Thymus (tissue), 11 donors: Measurements from ENCODE around the gene RUSC1. TPM values are rescaled to one million over a fixed set of nuclear protein-coding genes. Genes with fewer than 3 reads are reported as not detected.

Experiments
- DNase-seq, 9 donors: peaks; one replicate each; pipeline ENCODE4 v3.0.0-alpha.2; 2013; ENCODE audit warnings: low spot score in 9 of 9, low read depth in 6 of 9, missing footprints in 1 of 9
- H3K27ac ChIP-seq, 2 donors: one replicate each; pipeline ENCODE4 v1.5.1; 2013; ENCODE audit warnings: control low read depth in 1 of 2, low read depth in 1 of 2, low read length in 1 of 2, mild to moderate bottlenecking in 1 of 2, moderate library complexity in 1 of 2
- H3K27me3 ChIP-seq, 2 donors: one replicate each; pipeline ENCODE4 v1.5.1; 2013; ENCODE audit warnings: low read length in 1 of 2; ENCODE audit not compliant: control insufficient read depth in 2 of 2, insufficient read depth in 1 of 2
- H3K36me3 ChIP-seq, 2 donors: one replicate each; pipeline ENCODE4 v1.5.1; 2013; ENCODE audit warnings: low read length in 1 of 2, mild to moderate bottlenecking in 1 of 2, moderate library complexity in 1 of 2; ENCODE audit not compliant: control insufficient read depth in 2 of 2, insufficient read depth in 2 of 2
- H3K4me1 ChIP-seq, 2 donors: one replicate each; pipeline ENCODE4 v1.5.1; 2013; ENCODE audit warnings: low read length in 2 of 2; ENCODE audit not compliant: control insufficient read depth in 2 of 2, insufficient read depth in 2 of 2
- H3K4me3 ChIP-seq, 2 donors: one replicate each; pipeline ENCODE4 v1.5.1; 2013; ENCODE audit warnings: low read length in 2 of 2, control low read depth in 1 of 2, mild to moderate bottlenecking in 1 of 2
- H3K9me3 ChIP-seq, 2 donors: one replicate each; pipeline ENCODE4 v1.5.1; 2013; ENCODE audit warnings: low read length in 1 of 2, mild to moderate bottlenecking in 1 of 2; ENCODE audit not compliant: control insufficient read depth in 2 of 2, insufficient read depth in 1 of 2
- WGBS: extraction: QIAGEN DNeasy Blood & Tissue Kit; methylation state at CpG from one replicate; pipeline ENCODE4 v1.1.7; 2013; 5-methylcytosine and 5-hydroxymethylcytosine counted together
- polyA plus RNA-seq: library from polyadenylated mRNA; stranded (reverse); fragments of 200-250 nt; gene quantifications from one replicate; pipeline ENCODE4 v1.2.3, GENCODE V29; 2013
- total RNA-seq: library from RNA; stranded (reverse); fragments of 120-200 nt; gene quantifications from one replicate; pipeline ENCODE4 v1.2.4, GENCODE V29; 2013
- donor health status: healthy.

RUSC1 gene
- total and polyA plus RNA-seq, 2 donors: 7.5 to 18.0 TPM

GRCh38 chr1:155352631-155353030 lies 31.9 kb downstream of the RUSC1 start:
- Histone ChIP-seq H3K4me3 (no peak overlapping the region), H3K9me3 (no peaks in the 10 kb centered on the region), H3K36me3 (peaks cover 40 to 85% of the 10 kb centered on the region in 2 donors), H3K27ac (peak overlapping the region; percentile 31 to 81), H3K27me3 (no peaks in the 10 kb centered on the region), H3K4me1 (peaks cover 4 to 11% of the 10 kb centered on the region in 2 donors)
- WGBS: 62% methylated on average over 6 of the region's 6 CpGs
- peak in 8 of 9 donors; percentile 3 to 67 (median 26) for DNase-seq

- H3K4me1 ChIP-seq: no peaks in the 10 kb centered on the region
- no peak overlapping the region for H3K4me3 ChIP-seq
- H3K36me3 ChIP-seq: peaks cover 42 to 62% of the 10 kb centered on the region in 2 donors
- 100% methylated on average over 1 of the region's 1 CpG for WGBS
- no peak for DNase-seq
- no peaks in the 10 kb centered on the region for H3K9me3 ChIP-seq
- no peaks in the 10 kb centered on the region for H3K27me3 ChIP-seq
- no peak overlapping the region for H3K27ac ChIP-seq
Observed at GRCh38 chr1:155360051-155360450, 39.4 kb downstream of the RUSC1 start.

GRCh38 chr1:155379180-155379579 lies 58.5 kb downstream of the RUSC1 start:
- Histone ChIP-seq H3K27me3 (no peaks in the 10 kb centered on the region), H3K9me3 (no peaks in the 10 kb centered on the region), H3K27ac (peak overlapping the region in 1 of 2 donors; percentile 22), H3K36me3 (peaks cover 27 to 39% of the 10 kb centered on the region in 2 donors), H3K4me3 (no peak overlapping the region), H3K4me1 (peaks cover 0 to 3% of the 10 kb centered on the region in 2 donors)
- no peak for DNase-seq
- 94% methylated on average over 3 of the region's 3 CpGs for WGBS

GRCh38 chr1:155379631-155380090 lies 59.0 kb downstream of the RUSC1 start:
- peak in 7 of 9 donors; percentile 6 to 58 (median 16) for DNase-seq
- peaks cover 25 to 37% of the 10 kb centered on the region in 2 donors for H3K36me3 ChIP-seq
- peak overlapping the region in 1 of 2 donors; percentile 22 for H3K27ac ChIP-seq

More at GRCh38 chr1:155379631-155380090, 59.0 kb downstream of the RUSC1 start:
- H3K4me1 ChIP-seq: peaks cover 0 to 3% of the 10 kb centered on the region in 2 donors
- H3K9me3 ChIP-seq: no peaks in the 10 kb centered on the region
- H3K27me3 ChIP-seq: no peaks in the 10 kb centered on the region
- H3K4me3 ChIP-seq: no peak overlapping the region

Other genes starting within 250 kb of the RUSC1 start
- gene EFNA3, start 242.1 kb upstream of the RUSC1 start, total RNA-seq: 2.1 TPM
- 3.4 TPM for gene EFNA3, start 242.1 kb upstream of the RUSC1 start, polyA plus RNA-seq
- 14.5 TPM for gene EFNA1, start 193.0 kb upstream of the RUSC1 start, total RNA-seq
- 52.6 TPM for gene EFNA1, start 193.0 kb upstream of the RUSC1 start, polyA plus RNA-seq
- 25.7 TPM for gene SLC50A1, start 185.0 kb upstream of the RUSC1 start, total RNA-seq
- gene SLC50A1, start 185.0 kb upstream of the RUSC1 start, polyA plus RNA-seq: 54.5 TPM
- 34.0 TPM for gene DPM3, start 180.4 kb upstream of the RUSC1 start, total RNA-seq
- 155 TPM for gene DPM3, start 180.4 kb upstream of the RUSC1 start, polyA plus RNA-seq
- 97.7 TPM for gene KRTCAP2, start 147.6 kb upstream of the RUSC1 start, total RNA-seq
- gene KRTCAP2, start 147.6 kb upstream of the RUSC1 start, polyA plus RNA-seq: 223 TPM
- gene TRIM46, start 147.0 kb upstream of the RUSC1 start, total RNA-seq: 1.9 TPM
- gene TRIM46, start 147.0 kb upstream of the RUSC1 start, polyA plus RNA-seq: 4.3 TPM
- 7.6 TPM for gene THBS3, start 113.0 kb upstream of the RUSC1 start, total RNA-seq
- 46.1 TPM for gene THBS3, start 113.0 kb upstream of the RUSC1 start, polyA plus RNA-seq
- gene MTX1, start 112.2 kb upstream of the RUSC1 start, total RNA-seq: 35.1 TPM
- gene MTX1, start 112.2 kb upstream of the RUSC1 start, polyA plus RNA-seq: 36.8 TPM
- 2.1 TPM for gene ENTREP3, start 65.4 kb upstream of the RUSC1 start, total RNA-seq
- gene ENTREP3, start 65.4 kb upstream of the RUSC1 start, polyA plus RNA-seq: 12.5 TPM
- gene SCAMP3, start 58.5 kb upstream of the RUSC1 start, total RNA-seq: 29.1 TPM
- 59.1 TPM for gene SCAMP3, start 58.5 kb upstream of the RUSC1 start, polyA plus RNA-seq
- gene CLK2, start 47.4 kb upstream of the RUSC1 start, total RNA-seq: 28.9 TPM
- 86.5 TPM for gene CLK2, start 47.4 kb upstream of the RUSC1 start, polyA plus RNA-seq
- 0.76 TPM for gene HCN3, start 43.4 kb upstream of the RUSC1 start, total RNA-seq
- gene HCN3, start 43.4 kb upstream of the RUSC1 start, polyA plus RNA-seq: 2.6 TPM
- gene PKLR, start 19.5 kb upstream of the RUSC1 start, total RNA-seq: 0.19 TPM
- gene PKLR, start 19.5 kb upstream of the RUSC1 start, polyA plus RNA-seq: 0.05 TPM
- gene FDPS, start 12.0 kb upstream of the RUSC1 start, total RNA-seq: 175 TPM
- 119 TPM for gene FDPS, start 12.0 kb upstream of the RUSC1 start, polyA plus RNA-seq
- gene ASH1L, start 241.9 kb downstream of the RUSC1 start, total RNA-seq: 20.7 TPM
- gene ASH1L, start 241.9 kb downstream of the RUSC1 start, polyA plus RNA-seq: 6.3 TPM